NCI-H1417 treated with DMSO at 0.1 percent for 48 hours (cell line): Measurements from ENCODE around the gene TMEM144.

ENCODE experiments used
- DNase-seq: peaks from one replicate; lab custom pipeline; 2025; lab: John Stamatoyannopoulos, UW

TMEM144 gene

GRCh38 chr4:158300012-158300411, 89.7 kb downstream of the TMEM144 start:
- no peak for DNase-seq

GRCh38 chr4:158302076-158302866, 92.0 kb downstream of the TMEM144 start:
- DNase-seq, result no peak

DNA sequence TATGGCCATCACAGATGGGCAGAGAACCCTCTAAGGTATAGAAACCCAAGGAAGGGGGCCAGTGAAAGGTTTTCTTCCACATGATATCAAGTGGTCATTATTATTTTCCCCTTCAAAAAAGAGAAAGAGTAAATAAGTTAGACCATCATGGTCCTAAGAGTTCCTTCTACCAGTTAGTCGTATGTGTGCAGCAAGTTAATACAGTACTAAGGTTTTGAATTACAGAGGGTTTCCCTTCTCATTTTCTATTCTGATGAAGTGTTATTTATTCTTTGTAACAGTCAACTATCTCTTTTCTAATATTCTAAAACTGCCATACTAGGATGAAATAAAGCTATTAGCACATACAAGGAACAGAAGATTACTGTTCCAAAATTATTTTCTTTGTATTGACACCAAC, 94.4 kb downstream of the TMEM144 start:
- no peak for DNase-seq
